Stimulated activated CD8-positive, alpha-beta memory T cell treated with anti-CD3 and anti-CD28 coated beads, Interleukin-4, amount 100 ng/mL, for 1 hour (primary cell): ENCODE measurements around the gene VDR.

Source experiments
- DNase-seq, 2 donors: peaks; one replicate each; pipeline ENCODE4 v3.0.0-alpha.2; 2020; ENCODE audit warnings: low read depth in 2 of 2, low spot score in 1 of 2

Gene VDR

GRCh38 chr12:47874316-47874715 is 30.5 kb downstream of the VDR start:
- DNase-seq, result no peak

DNA sequence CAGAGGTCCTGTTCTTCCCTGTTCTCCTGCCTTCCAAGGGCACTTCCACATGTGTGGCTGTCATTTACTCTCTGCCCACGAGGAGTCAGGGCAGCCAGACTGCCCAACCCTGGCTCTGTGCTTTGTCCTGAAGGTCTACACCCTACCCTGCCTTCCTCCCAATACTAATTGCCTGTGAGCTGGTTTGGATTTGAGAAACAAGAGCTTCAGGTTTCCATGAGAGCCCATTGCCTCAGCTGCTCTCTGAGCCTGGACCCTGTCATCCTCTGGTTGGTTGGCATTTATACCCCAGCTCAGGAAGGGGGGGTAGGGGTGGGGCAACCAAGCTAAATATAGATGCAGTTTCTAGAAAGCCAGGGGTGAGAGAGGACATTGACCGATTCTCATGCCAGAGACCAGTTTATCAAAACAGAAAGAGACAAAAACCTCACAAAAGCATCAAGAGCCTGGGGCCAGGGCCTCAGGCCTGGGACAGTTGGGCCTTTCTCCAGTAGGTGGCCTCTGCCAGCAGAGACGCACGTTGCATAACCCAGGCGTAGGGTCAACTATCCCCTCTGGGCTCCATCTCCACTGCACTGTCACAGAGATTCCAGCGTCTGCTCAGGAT is 34.5 kb downstream of the VDR start:
- no peak for DNase-seq

GRCh38 chr12:47868552-47869031 is 36.2 kb downstream of the VDR start:
- DNase-seq, result no peak

GRCh38 chr12:47868041-47868440 is 36.8 kb downstream of the VDR start:
- no peak for DNase-seq

GRCh38 chr12:47867495-47867941 is 37.3 kb downstream of the VDR start:
- DNase-seq, result no peak

- DNase-seq, result no peak
These were observed 40.1 kb downstream of the VDR start for GRCh38 chr12:47864646-47865235.

- DNase-seq, result no peak
These were observed 40.8 kb downstream of the VDR start for GRCh38 chr12:47863985-47864384.

DNA sequence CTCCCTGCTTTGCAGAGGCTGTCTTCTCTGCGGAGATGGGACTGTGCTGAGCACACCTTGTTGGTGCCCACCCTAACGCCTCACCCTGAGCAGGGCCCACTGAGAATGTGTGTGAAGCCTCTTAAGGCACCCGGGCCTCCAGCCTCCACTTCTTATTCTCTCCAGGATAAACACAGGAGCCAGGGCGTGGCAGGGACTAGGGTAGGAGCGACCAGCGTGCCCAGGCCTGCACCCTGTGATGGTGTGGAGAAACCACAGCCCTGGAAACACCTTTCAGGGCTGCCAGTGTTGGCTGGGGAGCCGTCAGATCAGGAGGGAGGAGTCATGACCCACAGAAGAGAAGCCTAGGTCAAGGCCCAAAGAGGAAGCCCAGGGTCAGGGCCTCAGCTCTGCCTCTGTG is 41.3 kb downstream of the VDR start:
- DNase-seq, result no peak

DNA sequence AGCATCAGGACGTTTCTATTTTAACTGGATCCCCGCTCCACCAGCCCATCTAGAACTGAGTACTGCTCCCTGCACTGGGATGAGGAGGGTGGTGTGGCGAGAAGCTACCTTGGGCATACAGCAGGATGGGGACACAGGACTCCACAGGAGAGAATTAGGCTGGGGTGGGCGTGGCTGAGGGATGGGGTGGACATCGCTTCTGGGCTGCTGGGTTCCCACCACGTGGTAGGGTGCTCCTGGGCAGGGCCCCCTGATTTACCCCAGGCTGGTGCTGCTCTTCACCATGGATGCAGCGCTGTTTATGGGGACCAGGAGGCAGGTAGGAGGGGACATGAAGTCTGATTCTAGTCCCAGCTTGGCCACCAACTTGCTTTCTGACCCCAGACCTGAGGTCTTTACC is 41.9 kb downstream of the VDR start:
- no peak for DNase-seq

- DNase-seq, result no peak
These were observed 42.5 kb downstream of the VDR start for GRCh38 chr12:47862167-47862750.

- DNase-seq, result no peak
These were observed 43.9 kb downstream of the VDR start for GRCh38 chr12:47860873-47861272.

- DNase-seq, result no peak
These were observed 44.4 kb downstream of the VDR start for GRCh38 chr12:47860279-47860841.

GRCh38 chr12:47858511-47859266 is 46.1 kb downstream of the VDR start:
- no peak for DNase-seq

GRCh38 chr12:47856721-47857575 is 47.8 kb downstream of the VDR start:
- DNase-seq, result no peak

GRCh38 chr12:47856094-47856493 is 48.7 kb downstream of the VDR start:
- DNase-seq, result no peak

DNA sequence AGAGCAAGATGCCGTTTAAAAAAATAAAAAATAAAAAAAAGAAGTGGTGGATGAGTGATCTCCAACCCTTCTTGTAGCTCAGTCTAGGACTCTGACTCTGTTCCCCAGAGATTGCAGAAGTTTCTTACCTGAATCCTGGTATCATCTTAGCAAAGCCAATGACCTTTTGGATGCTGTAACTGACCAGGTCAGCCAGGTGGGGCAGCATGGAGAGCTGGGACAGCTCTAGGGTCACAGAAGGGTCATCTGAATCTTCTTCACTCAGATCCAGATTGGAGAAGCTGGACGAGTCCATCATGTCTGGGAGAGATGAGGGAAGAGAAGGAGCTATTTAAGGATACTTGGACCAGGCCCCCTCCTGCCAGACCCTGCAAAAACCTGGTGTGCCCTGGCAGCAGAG is 49.3 kb downstream of the VDR start:
- DNase-seq, result no peak

- DNase-seq, result no peak
These were observed 50.3 kb downstream of the VDR start for GRCh38 chr12:47854531-47854930.

GRCh38 chr12:47852096-47852571 is 52.7 kb downstream of the VDR start:
- DNase-seq, result no peak

DNA sequence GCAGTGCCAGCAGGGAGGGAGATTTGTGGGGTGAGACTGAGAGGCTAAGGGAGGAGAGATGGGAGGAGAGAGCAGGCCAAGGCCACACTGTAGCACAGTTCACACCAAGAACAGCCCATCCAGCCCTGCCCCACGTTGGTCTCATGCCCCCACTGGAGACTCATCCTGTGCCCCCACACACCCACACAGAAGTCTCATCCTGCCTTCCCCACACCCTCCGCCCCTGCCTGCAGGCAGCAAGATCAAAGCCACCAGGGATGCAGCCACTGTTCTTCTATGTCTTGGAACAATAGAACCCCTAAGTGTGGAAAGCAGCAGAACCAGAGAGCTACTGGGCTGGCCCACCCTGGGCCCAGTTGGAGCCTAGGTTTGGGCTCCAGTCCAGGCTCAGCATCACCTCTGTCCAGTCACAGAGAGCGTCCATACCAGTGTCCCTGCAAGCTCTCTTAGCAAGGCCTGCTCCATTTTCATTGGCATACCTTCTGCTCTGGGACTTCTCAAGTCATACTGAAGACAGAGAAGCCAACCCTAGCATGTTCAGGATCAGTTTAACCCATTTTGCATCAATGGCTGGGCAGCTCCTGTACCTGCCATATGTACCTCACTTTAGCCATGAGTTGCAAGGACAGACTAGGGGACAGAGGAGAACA is 53.4 kb downstream of the VDR start:
- DNase-seq, result no peak
